GM18498 (cell line): ENCODE results near the gene MBNL1.

ENCODE experiments used
- ATAC-seq: cut with Tn5 transposase; IDR thresholded peaks from one replicate; pipeline ENCODE4 v1.9.1; 2021; ENCODE audit warnings: mild to moderate bottlenecking, moderate library complexity; ENCODE audit not compliant: unreplicated experiment

MBNL1 gene

GRCh38 chr3:152466784-152467183 is 198.1 kb downstream of the MBNL1 start:
- ATAC-seq = no peak

- ATAC-seq = no peak
Observed at GRCh38 chr3:152469248-152470025, 200.7 kb downstream of the MBNL1 start.

GRCh38 chr3:152470095-152470494 is 201.4 kb downstream of the MBNL1 start:
- no peak for ATAC-seq

- ATAC-seq = no peak
Observed at GRCh38 chr3:152470893-152471292, 202.2 kb downstream of the MBNL1 start.

GRCh38 chr3:152471814-152472671 is 203.3 kb downstream of the MBNL1 start:
- ATAC-seq = peak; percentile 73

GRCh38 chr3:152472672-152472954 is 203.9 kb downstream of the MBNL1 start:
- no peak for ATAC-seq

GRCh38 chr3:152474585-152474984 is 205.9 kb downstream of the MBNL1 start:
- ATAC-seq = peak; percentile 62

GRCh38 chr3:152477422-152477821 is 208.7 kb downstream of the MBNL1 start:
- ATAC-seq = no peak

- peak; percentile 91 for ATAC-seq
Observed at GRCh38 chr3:152480282-152480953, 211.7 kb downstream of the MBNL1 start.

GRCh38 chr3:152486364-152486763 is 217.6 kb downstream of the MBNL1 start:
- ATAC-seq = no peak

GRCh38 chr3:152488449-152488848 is 219.7 kb downstream of the MBNL1 start:
- no peak for ATAC-seq

GRCh38 chr3:152491922-152492321 is 223.2 kb downstream of the MBNL1 start:
- peak; percentile 61 for ATAC-seq

GRCh38 chr3:152496286-152496685 is 227.6 kb downstream of the MBNL1 start:
- peak; percentile 5 for ATAC-seq

- ATAC-seq = peak; percentile 76
Observed at GRCh38 chr3:152496716-152497115, 228.0 kb downstream of the MBNL1 start.

- no peak for ATAC-seq
Observed at GRCh38 chr3:152497457-152497856, 228.7 kb downstream of the MBNL1 start.

GRCh38 chr3:152497890-152498289 is 229.2 kb downstream of the MBNL1 start:
- no peak for ATAC-seq

- ATAC-seq = no peak
Observed at GRCh38 chr3:152499791-152500385, 231.2 kb downstream of the MBNL1 start.

- ATAC-seq = peak; percentile 93
Observed at GRCh38 chr3:152505926-152506325, 237.2 kb downstream of the MBNL1 start.

GRCh38 chr3:152508705-152509104 is 240.0 kb downstream of the MBNL1 start:
- no peak for ATAC-seq

GRCh38 chr3:152511904-152512303 is 243.2 kb downstream of the MBNL1 start:
- peak; percentile 78 for ATAC-seq

- no peak for ATAC-seq
Observed at GRCh38 chr3:152513301-152513960, 244.7 kb downstream of the MBNL1 start.
